ENCODE data around the gene CPD.
"Not testable (repeated sequence)": the region's sequence is repeated elsewhere in the genome, so short reads cannot be mapped to it uniquely, and the experiment has no call there.

CPD gene

GRCh38 chr17:30378825-30379302 is at the start of gene CPD:
Gene CPD, plus strand, starts transcription at chr17:30378927. Its CDS starts 54 bp downstream, at chr17:30378981.
- DNase-seq, result peak; percentile 79

GRCh38 chr17:30332057-30332542 is 46.6 kb upstream of the CPD start:
- no peak for DNase-seq

- DNase-seq, result no peak
These were observed 45.0 kb upstream of the CPD start, which contains the start of gene TMIGD1 for GRCh38 chr17:30333503-30334360. Gene TMIGD1, minus strand, starts transcription at chr17:30334057. Its CDS starts 1,924 bp downstream, at chr17:30332133.

GRCh38 chr17:30334421-30334820 is 44.3 kb upstream of the CPD start:
- no peak for DNase-seq

GRCh38 chr17:30336369-30337171 is 42.2 kb upstream of the CPD start:
- DNase-seq, result no peak

- no peak for DNase-seq
These were observed 41.2 kb upstream of the CPD start for GRCh38 chr17:30337393-30337999.

GRCh38 chr17:30339086-30339485 is 39.6 kb upstream of the CPD start:
- no peak for DNase-seq

- no peak for DNase-seq
These were observed 37.8 kb upstream of the CPD start for GRCh38 chr17:30340801-30341356.

GRCh38 chr17:30341703-30342249 is 37.0 kb upstream of the CPD start:
- DNase-seq, result no peak

- not testable (repeated sequence) for DNase-seq
These were observed 35.5 kb upstream of the CPD start for GRCh38 chr17:30343244-30343643.

- DNase-seq, result no peak
These were observed 34.9 kb upstream of the CPD start for GRCh38 chr17:30343796-30344195.

- no peak for DNase-seq
These were observed 34.2 kb upstream of the CPD start for GRCh38 chr17:30344283-30345088.

GRCh38 chr17:30345089-30345433 is 33.7 kb upstream of the CPD start:
- no peak for DNase-seq

GRCh38 chr17:30345527-30346075 is 33.1 kb upstream of the CPD start:
- DNase-seq, result no peak

- no peak for DNase-seq
These were observed 32.4 kb upstream of the CPD start for GRCh38 chr17:30346221-30346795.

GRCh38 chr17:30347488-30347887 is 31.2 kb upstream of the CPD start:
- no peak for DNase-seq

GRCh38 chr17:30349252-30349651 is 29.5 kb upstream of the CPD start:
- DNase-seq, result no peak

- not testable (repeated sequence) for DNase-seq
These were observed 27.5 kb upstream of the CPD start for GRCh38 chr17:30351263-30351662.

- DNase-seq, result no peak
These were observed 27.0 kb upstream of the CPD start for GRCh38 chr17:30351735-30352134.

- no peak for DNase-seq
These were observed 26.4 kb upstream of the CPD start for GRCh38 chr17:30352240-30352814.

GRCh38 chr17:30354701-30355100 is 24.0 kb upstream of the CPD start:
- no peak for DNase-seq
